ENCODE measurements around the gene IFRD2. TPM values are rescaled to one million over a fixed set of nuclear protein-coding genes. Genes with fewer than 3 reads are reported as not detected.
"Not testable (repeated sequence)": the region's sequence is repeated elsewhere in the genome, so short reads cannot be mapped to it uniquely, and the experiment has no call there.

IFRD2 gene
- total and polyA plus RNA-seq, 4 experiments from 2014 or later = 58.6 to 84.7 (median 63.7) TPM

GRCh38 chr3:50272911-50273688, 19.1 kb downstream of the IFRD2 start:
- H3K27me3 ChIP-seq (ENCODE audit: insufficient read depth, low read length) = peaks cover 35% of the 10 kb centered on the region
- Mint-ChIP-seq H3K36me3 (no peaks in the 10 kb centered on the region), H3K4me3 (peak overlapping the region; percentile 35 to 81 (median 74)), H3K27ac (peak overlapping the region in 3 of 7 donors; percentile 9 to 88 (median 53)), H3K27me3 (peaks cover 23 to 31% of the 10 kb centered on the region in 2 donors), H3K4me1 (peaks cover 14 to 37% (median 25%) of the 10 kb centered on the region in 4 donors), H3K9me3 (no peaks in the 10 kb centered on the region)
- peak; percentile 73 to 83 (median 79) for DNase-seq
- intact Hi-C loops (cut with micrococcal nuclease) = loop anchor here (1.0 kb wide), 4 partner anchors 27 to 152 kb away; no protein-coding TSS in a partner anchor
- H3K4me1 ChIP-seq (ENCODE audit: insufficient read depth, low read length) = peaks cover 35% of the 10 kb centered on the region
- H3K36me3 ChIP-seq (ENCODE audit: insufficient read depth, low read length) = no peaks in the 10 kb centered on the region
- POLR2A ChIA-PET (ENCODE audit: partially characterized antibody) = interaction anchor here (0.5 to 1.8 kb wide), 5 partner anchors 13 to 165 kb away, joined by 3 to 10 read pairs (median 4); no protein-coding TSS in a partner anchor
- no peaks in the 10 kb centered on the region for H3K9me3 ChIP-seq (ENCODE audit: control insufficient read depth in 1 of 2, low read length in 2 of 2)
- CTCF ChIA-PET (ENCODE audit: partially characterized antibody) = interaction anchor here (1.5 to 7.1 kb wide), 5 partner anchors 23 to 79 kb away, joined by 3 to 40 read pairs (median 5); partner anchors contain the start of gene GNAI2
- no peak overlapping the region for H3K27ac ChIP-seq (ENCODE audit: low read depth, low read length)
- H3K4me3 ChIP-seq (ENCODE audit: low read length in 2 of 2) = no peak overlapping the region

DNA sequence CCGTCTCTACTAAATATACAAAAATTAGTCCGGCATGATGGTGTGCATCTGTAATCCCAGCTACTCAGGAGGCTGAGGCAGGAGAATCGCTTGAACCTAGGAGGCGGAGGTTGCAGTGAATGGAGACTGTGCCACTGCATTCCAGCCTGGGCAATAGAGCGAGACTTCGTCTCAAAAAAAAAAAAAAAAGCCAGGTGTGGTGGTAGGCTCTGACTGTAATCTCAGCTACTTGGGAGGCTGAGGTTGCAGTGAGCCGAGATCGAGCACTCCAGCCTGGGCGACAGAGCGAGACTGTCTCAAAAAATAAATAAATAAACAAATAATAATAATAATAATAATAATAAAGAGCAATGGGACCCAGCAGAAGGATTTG, 19.7 kb downstream of the IFRD2 start:
- H3K27ac ChIP-seq (ENCODE audit: low read depth, low read length); H3K4me3 ChIP-seq (ENCODE audit: low read length in 2 of 2); DNase-seq; intact Hi-C loops (cut with micrococcal nuclease); H3K36me3 Mint-ChIP-seq; H3K36me3 ChIP-seq (ENCODE audit: insufficient read depth, low read length); H3K9me3 ChIP-seq (ENCODE audit: control insufficient read depth in 1 of 2, low read length in 2 of 2); H3K9me3 Mint-ChIP-seq: not testable (repeated sequence)
- peaks cover 14 to 37% (median 25%) of the 10 kb centered on the region in 4 donors for H3K4me1 Mint-ChIP-seq
- H3K27ac Mint-ChIP-seq = peak overlapping the region in 1 of 7 donors; percentile 88
- H3K27me3 ChIP-seq (ENCODE audit: insufficient read depth, low read length) = peaks cover 35% of the 10 kb centered on the region
- H3K27me3 Mint-ChIP-seq = peaks cover 19 to 28% of the 10 kb centered on the region in 2 donors
- peak overlapping the region in 2 of 8 donors; percentile 79 to 81 for H3K4me3 Mint-ChIP-seq
- H3K4me1 ChIP-seq (ENCODE audit: insufficient read depth, low read length) = peaks cover 35% of the 10 kb centered on the region
- ChIA-PET CTCF (ENCODE audit: partially characterized antibody) (interaction anchor here (0.8 to 7.1 kb wide), 7 partner anchors 22 to 81 kb away, joined by 3 to 40 read pairs (median 3); partner anchors contain the start of genes GNAI2, GNAT1 and HYAL2), POLR2A (ENCODE audit: partially characterized antibody) (interaction anchor here (0.8 to 1.8 kb wide), 3 partner anchors 12 to 65 kb away, joined by 3 to 10 read pairs (median 4); no protein-coding TSS in a partner anchor)

DNA sequence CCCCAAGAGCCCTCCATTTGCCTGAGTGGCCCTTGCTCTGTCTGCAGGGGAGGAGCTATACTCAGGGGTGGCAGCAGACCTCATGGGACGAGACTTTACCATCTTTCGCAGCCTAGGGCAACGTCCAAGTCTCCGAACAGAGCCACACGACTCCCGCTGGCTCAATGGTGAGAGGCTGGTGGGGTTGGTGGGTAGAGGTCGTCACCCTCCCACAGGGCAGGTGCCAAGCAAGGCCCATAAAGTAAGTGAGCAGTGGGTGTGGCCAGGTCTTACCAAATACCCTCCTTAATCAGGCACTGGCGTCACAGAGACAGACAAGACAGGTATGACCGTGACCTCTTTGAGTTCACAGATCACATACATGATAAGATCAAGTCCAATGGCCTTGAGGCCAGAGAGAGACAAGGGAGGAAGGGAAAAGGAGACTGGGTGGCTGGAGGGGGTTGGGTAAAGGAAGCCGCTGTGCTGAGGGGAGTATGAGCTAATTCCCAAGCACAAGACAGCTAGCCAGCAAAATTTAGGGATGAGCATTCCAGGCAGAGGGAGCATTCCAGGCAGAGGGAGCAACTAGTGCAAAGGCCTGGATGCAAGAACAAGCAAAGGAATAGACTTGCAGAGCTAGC, 20.8 kb downstream of the IFRD2 start:
- peaks cover 14 to 37% (median 25%) of the 10 kb centered on the region in 4 donors for H3K4me1 Mint-ChIP-seq
- no peak overlapping the region for H3K27ac ChIP-seq (ENCODE audit: low read depth, low read length)
- intact Hi-C loops (cut with micrococcal nuclease) = no loop called here
- no peaks in the 10 kb centered on the region for H3K36me3 Mint-ChIP-seq
- H3K9me3 ChIP-seq (ENCODE audit: control insufficient read depth in 1 of 2, low read length in 2 of 2) = no peaks in the 10 kb centered on the region
- H3K27ac Mint-ChIP-seq = peak overlapping the region in 2 of 7 donors; percentile 54 to 72
- no peak overlapping the region for H3K4me3 ChIP-seq (ENCODE audit: low read length in 2 of 2)
- peak in 1 of 5 donors; percentile 32 for DNase-seq
- H3K36me3 ChIP-seq (ENCODE audit: insufficient read depth, low read length) = no peaks in the 10 kb centered on the region
- no peaks in the 10 kb centered on the region for H3K9me3 Mint-ChIP-seq
- peaks cover 19 to 28% of the 10 kb centered on the region in 2 donors for H3K27me3 Mint-ChIP-seq
- POLR2A ChIA-PET (ENCODE audit: partially characterized antibody) = interaction anchor here (1.3 to 1.8 kb wide), 2 partner anchors 11 to 25 kb away, joined by 4 to 10 read pairs; no protein-coding TSS in a partner anchor
- peaks cover 34% of the 10 kb centered on the region for H3K4me1 ChIP-seq (ENCODE audit: insufficient read depth, low read length)
- peaks cover 28% of the 10 kb centered on the region for H3K27me3 ChIP-seq (ENCODE audit: insufficient read depth, low read length)
- peak overlapping the region in 1 of 8 donors; percentile 26 for H3K4me3 Mint-ChIP-seq
- CTCF ChIA-PET (ENCODE audit: partially characterized antibody) = interaction anchor here (0.7 to 7.1 kb wide), 7 partner anchors 11 to 77 kb away, joined by 3 to 40 read pairs (median 4); partner anchors contain the start of genes GNAI2 and HYAL2

DNA sequence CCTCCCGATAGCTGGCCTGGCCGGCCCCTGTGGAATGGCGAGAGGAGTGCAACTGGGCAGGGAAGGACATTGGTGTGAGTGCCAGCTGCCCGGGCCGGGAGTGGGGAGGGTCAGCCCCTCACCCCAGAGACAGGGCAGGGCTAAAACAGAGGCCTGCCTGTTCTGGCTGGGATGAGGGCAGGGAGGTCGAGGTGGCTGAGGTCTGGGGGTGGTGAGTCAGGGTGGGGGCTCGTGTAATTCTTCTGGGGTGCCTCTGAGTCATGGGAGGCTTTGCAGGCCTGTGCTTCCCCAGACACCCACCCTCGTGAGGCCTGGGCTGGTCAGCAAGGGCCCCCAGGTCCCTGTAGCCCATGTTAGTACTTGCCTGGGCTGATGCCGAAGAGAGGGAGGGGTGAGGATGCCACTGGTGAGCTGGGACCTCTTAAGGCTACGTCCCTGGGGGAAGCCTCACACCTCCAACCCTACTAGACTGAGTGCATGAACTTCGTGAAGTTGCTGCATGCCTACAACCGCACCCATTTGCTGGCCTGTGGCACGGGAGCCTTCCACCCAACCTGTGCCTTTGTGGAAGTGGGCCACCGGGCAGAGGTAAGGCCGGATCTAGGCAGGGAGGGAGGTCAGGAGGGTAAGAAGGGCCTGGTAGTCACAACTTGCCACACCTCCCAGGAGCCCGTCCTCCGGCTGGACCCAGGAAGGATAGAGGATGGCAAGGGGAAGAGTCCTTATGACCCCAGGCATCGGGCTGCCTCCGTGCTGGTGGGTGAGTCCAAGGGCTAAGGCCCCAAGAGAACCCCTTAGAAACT, 21.6 kb downstream of the IFRD2 start:
- Histone ChIP-seq H3K27ac (ENCODE audit: low read depth, low read length) (no peak overlapping the region), H3K4me3 (ENCODE audit: low read length in 2 of 2) (no peak overlapping the region), H3K27me3 (ENCODE audit: insufficient read depth, low read length) (peaks cover 24% of the 10 kb centered on the region), H3K4me1 (ENCODE audit: insufficient read depth, low read length) (peaks cover 26% of the 10 kb centered on the region), H3K9me3 (ENCODE audit: control insufficient read depth in 1 of 2, low read length in 2 of 2) (no peaks in the 10 kb centered on the region), H3K36me3 (ENCODE audit: insufficient read depth, low read length) (no peaks in the 10 kb centered on the region)
- Mint-ChIP-seq H3K27me3 (peaks cover 14 to 23% of the 10 kb centered on the region in 2 donors), H3K4me3 (peak overlapping the region in 1 of 8 donors; percentile 7), H3K9me3 (no peaks in the 10 kb centered on the region), H3K36me3 (no peaks in the 10 kb centered on the region), H3K27ac (peak overlapping the region in 2 of 7 donors; percentile 54 to 76), H3K4me1 (peaks cover 12 to 32% (median 19%) of the 10 kb centered on the region in 4 donors)
- intact Hi-C loops (cut with micrococcal nuclease) = no loop called here
- DNase-seq = peak in 1 of 5 donors; percentile 38
- CTCF ChIA-PET (ENCODE audit: partially characterized antibody) = interaction anchor here (0.7 to 7.1 kb wide), 4 partner anchors 24 to 76 kb away, joined by 3 to 40 read pairs (median 23); no protein-coding TSS in a partner anchor
- POLR2A ChIA-PET (ENCODE audit: partially characterized antibody) = no interaction called here

DNA sequence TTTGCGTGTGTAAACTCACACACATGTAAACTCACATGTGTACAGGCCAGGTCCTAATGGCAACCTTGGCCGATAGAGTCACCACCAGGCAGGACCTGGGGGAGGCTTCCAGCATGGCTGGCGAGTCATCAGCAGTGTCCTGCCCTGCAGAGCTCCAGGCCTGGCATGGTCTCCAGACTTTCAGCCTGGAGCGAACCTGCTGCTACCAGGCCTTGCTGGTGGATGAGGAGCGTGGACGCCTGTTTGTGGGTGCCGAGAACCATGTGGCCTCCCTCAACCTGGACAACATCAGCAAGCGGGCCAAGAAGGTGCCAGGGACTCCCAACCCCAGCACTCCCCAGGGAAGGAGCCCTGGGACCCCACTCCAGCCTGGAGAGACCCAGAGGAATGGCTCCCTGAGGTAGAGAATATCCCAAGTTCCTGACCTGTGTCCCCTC, 22.2 kb downstream of the IFRD2 start:
- peaks cover 18% of the 10 kb centered on the region for H3K27me3 ChIP-seq (ENCODE audit: insufficient read depth, low read length)
- no peak overlapping the region for H3K4me3 ChIP-seq (ENCODE audit: low read length in 2 of 2)
- Mint-ChIP-seq H3K27ac (peak overlapping the region in 1 of 7 donors; percentile 76), H3K36me3 (no peaks in the 10 kb centered on the region), H3K4me1 (peaks cover 9 to 25% (median 14%) of the 10 kb centered on the region in 4 donors), H3K9me3 (no peaks in the 10 kb centered on the region), H3K4me3 (no peak overlapping the region), H3K27me3 (peaks cover 10 to 20% of the 10 kb centered on the region in 2 donors)
- ChIA-PET CTCF (ENCODE audit: partially characterized antibody) (interaction anchor here (1.3 to 7.1 kb wide), 3 partner anchors 44 to 78 kb away, joined by 5 to 36 read pairs (median 10); no protein-coding TSS in a partner anchor), POLR2A (ENCODE audit: partially characterized antibody) (no interaction called here)
- intact Hi-C loops (cut with micrococcal nuclease) = no loop called here
- H3K36me3 ChIP-seq (ENCODE audit: insufficient read depth, low read length) = no peaks in the 10 kb centered on the region
- H3K9me3 ChIP-seq (ENCODE audit: control insufficient read depth in 1 of 2, low read length in 2 of 2) = no peaks in the 10 kb centered on the region
- no peak overlapping the region for H3K27ac ChIP-seq (ENCODE audit: low read depth, low read length)
- no peak for DNase-seq
- peaks cover 20% of the 10 kb centered on the region for H3K4me1 ChIP-seq (ENCODE audit: insufficient read depth, low read length)

DNA sequence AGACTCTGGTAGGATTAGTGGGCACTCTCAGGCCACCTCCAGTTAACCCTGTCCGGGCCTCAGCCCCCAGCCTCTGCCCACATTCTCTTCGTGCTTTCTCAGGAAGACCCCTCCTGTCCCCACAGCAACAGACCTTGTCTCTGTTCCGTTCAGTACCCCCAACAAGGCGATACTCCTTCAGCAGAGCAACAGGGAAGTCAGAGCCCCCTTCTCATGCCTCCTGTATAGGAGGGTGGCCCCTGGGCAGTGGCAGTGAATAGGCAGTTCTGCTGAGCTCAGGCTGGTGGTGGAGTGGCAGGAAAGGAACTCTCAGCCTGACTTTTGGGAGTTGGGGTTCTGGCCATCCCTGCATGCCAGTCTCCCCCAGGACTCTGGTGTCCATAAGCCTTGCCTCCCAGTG, 22.8 kb downstream of the IFRD2 start:
- Histone ChIP-seq H3K4me3 (ENCODE audit: low read length in 2 of 2) (no peak overlapping the region), H3K9me3 (ENCODE audit: control insufficient read depth in 1 of 2, low read length in 2 of 2) (no peaks in the 10 kb centered on the region), H3K27ac (ENCODE audit: low read depth, low read length) (no peak overlapping the region), H3K27me3 (ENCODE audit: insufficient read depth, low read length) (peaks cover 13% of the 10 kb centered on the region), H3K4me1 (ENCODE audit: insufficient read depth, low read length) (peaks cover 14% of the 10 kb centered on the region), H3K36me3 (ENCODE audit: insufficient read depth, low read length) (no peaks in the 10 kb centered on the region)
- POLR2A ChIA-PET (ENCODE audit: partially characterized antibody) = no interaction called here
- H3K27me3 Mint-ChIP-seq = peaks cover 7 to 17% of the 10 kb centered on the region in 2 donors
- H3K36me3 Mint-ChIP-seq = no peaks in the 10 kb centered on the region
- no peak overlapping the region for H3K4me3 Mint-ChIP-seq
- intact Hi-C loops (cut with micrococcal nuclease) = no loop called here
- no peaks in the 10 kb centered on the region for H3K9me3 Mint-ChIP-seq
- no peak overlapping the region for H3K27ac Mint-ChIP-seq
- CTCF ChIA-PET (ENCODE audit: partially characterized antibody) = interaction anchor here (1.3 to 7.1 kb wide), 3 partner anchors 43 to 77 kb away, joined by 5 to 36 read pairs (median 10); no protein-coding TSS in a partner anchor
- H3K4me1 Mint-ChIP-seq = peaks cover 8 to 20% (median 11%) of the 10 kb centered on the region in 4 donors
- DNase-seq = no peak

Data from CD4-positive, alpha-beta memory T cell (primary cell).